ENCODE measurements around the gene FAM107B. TPM values are rescaled to one million over a fixed set of nuclear protein-coding genes. Genes with fewer than 3 reads are reported as not detected.

FAM107B gene
- total RNA-seq, 1 donor from 2014 or later, result 40.7 TPM

- Mint-ChIP-seq H3K4me3 (ENCODE audit: unreplicated experiment) (peak overlapping the region; percentile 92), H3K4me1 (ENCODE audit: unreplicated experiment) (peaks cover 31% of the 10 kb centered on the region), H3K27ac (ENCODE audit: unreplicated experiment) (peak overlapping the region; percentile 78), H3K9me3 (ENCODE audit: unreplicated experiment) (no peaks in the 10 kb centered on the region), H3K36me3 (ENCODE audit: unreplicated experiment) (peaks cover 11% of the 10 kb centered on the region), H3K27me3 (ENCODE audit: unreplicated experiment) (no peaks in the 10 kb centered on the region)
- TF ChIP-seq CTCF (IDR thresholded peaks at IDR 0.05), result no peak
- DNase-seq (ENCODE audit: extremely low spot score, unreplicated experiment), result no peak
These were observed 171.1 kb downstream of the FAM107B start for GRCh38 chr10:14603534-14604102.

- TF ChIP-seq CTCF (IDR thresholded peaks at IDR 0.05), result no peak
- Mint-ChIP-seq H3K4me3 (ENCODE audit: unreplicated experiment) (peak overlapping the region; percentile 92), H3K36me3 (ENCODE audit: unreplicated experiment) (peaks cover 14% of the 10 kb centered on the region), H3K27me3 (ENCODE audit: unreplicated experiment) (no peaks in the 10 kb centered on the region), H3K27ac (ENCODE audit: unreplicated experiment) (peak overlapping the region; percentile 78), H3K4me1 (ENCODE audit: unreplicated experiment) (peaks cover 31% of the 10 kb centered on the region), H3K9me3 (ENCODE audit: unreplicated experiment) (no peaks in the 10 kb centered on the region)
- no peak for DNase-seq (ENCODE audit: extremely low spot score, unreplicated experiment)
These were observed 171.7 kb downstream of the FAM107B start for GRCh38 chr10:14602807-14603533.

DNA sequence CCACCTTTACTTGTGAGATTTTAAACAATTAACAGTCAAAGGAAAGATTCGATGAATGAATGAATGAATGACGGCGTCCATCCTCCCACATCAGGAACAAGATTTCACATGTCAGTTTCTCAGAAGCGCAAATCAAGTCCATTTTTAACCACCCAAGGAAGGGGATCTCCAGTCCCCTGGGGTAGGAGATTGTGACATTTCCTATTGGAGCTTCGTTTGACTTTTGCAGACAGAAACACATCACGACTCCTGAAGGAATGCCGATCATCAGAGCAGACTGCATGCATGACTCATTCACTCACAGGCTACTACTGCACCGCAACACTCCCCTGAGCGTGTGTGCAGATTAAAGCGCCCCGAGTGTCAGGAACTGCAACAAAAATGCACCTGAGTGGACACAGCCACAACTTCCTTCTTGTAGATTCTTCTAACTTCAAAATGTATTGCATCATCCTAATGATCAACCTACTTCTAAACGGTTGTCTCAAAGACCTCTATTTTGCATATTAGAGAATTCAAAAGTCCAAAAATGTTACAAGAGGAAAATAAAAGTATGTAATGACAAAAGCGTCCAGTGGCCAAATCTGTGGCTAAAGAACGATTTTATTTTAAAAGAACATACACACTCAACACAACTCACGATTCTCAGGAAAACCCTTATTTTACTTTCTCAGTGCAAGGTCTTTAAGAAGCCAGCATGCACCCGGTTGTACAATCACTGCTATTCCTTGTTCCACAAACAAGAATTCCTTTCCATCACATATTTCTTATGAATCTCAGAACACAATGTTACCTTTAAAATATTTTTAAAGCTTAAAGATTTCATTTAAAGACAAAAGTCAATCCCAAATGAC lies 172.6 kb downstream of the FAM107B start:
- no peak for DNase-seq (ENCODE audit: extremely low spot score, unreplicated experiment)
- peaks cover 14% of the 10 kb centered on the region for H3K36me3 Mint-ChIP-seq (ENCODE audit: unreplicated experiment)

DNA sequence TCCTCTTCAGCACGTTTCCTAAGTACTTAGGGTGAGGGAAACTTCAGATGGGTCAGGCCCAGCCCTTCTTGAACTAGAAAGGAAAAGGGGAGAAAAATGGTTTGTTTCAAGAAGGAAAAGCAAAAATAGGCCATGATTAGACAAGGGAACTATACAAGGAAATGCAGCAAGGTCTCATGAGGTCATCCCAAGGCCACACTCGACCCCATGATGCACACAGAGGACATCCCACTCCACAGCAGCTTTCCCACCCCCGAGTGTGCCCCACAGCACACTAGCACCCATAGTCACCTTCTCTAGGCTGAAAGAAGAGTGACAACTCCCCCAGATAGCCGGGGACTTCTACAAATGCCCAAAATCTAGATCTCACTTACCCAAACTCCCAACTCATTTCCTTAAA lies 173.4 kb downstream of the FAM107B start:
- no peak for TF ChIP-seq CTCF (IDR thresholded peaks at IDR 0.05)

More for the DNA sequence above, 172.6 kb downstream of the FAM107B start:
- no peak for TF ChIP-seq CTCF (IDR thresholded peaks at IDR 0.05)
- Mint-ChIP-seq H3K9me3 (ENCODE audit: unreplicated experiment) (no peaks in the 10 kb centered on the region), H3K4me1 (ENCODE audit: unreplicated experiment) (peaks cover 31% of the 10 kb centered on the region), H3K4me3 (ENCODE audit: unreplicated experiment) (peak overlapping the region; percentile 92), H3K27ac (ENCODE audit: unreplicated experiment) (peak overlapping the region; percentile 15), H3K27me3 (ENCODE audit: unreplicated experiment) (no peaks in the 10 kb centered on the region)

GRCh38 chr10:14600065-14600464 lies 174.6 kb downstream of the FAM107B start:
- DNase-seq (ENCODE audit: extremely low spot score, unreplicated experiment), result no peak
- no peak overlapping the region for H3K4me3 Mint-ChIP-seq (ENCODE audit: unreplicated experiment)
- H3K36me3 Mint-ChIP-seq (ENCODE audit: unreplicated experiment), result peaks cover 28% of the 10 kb centered on the region
- no peaks in the 10 kb centered on the region for H3K9me3 Mint-ChIP-seq (ENCODE audit: unreplicated experiment)
- peaks cover 29% of the 10 kb centered on the region for H3K4me1 Mint-ChIP-seq (ENCODE audit: unreplicated experiment)
- no peak for TF ChIP-seq CTCF (IDR thresholded peaks at IDR 0.05)
- no peaks in the 10 kb centered on the region for H3K27me3 Mint-ChIP-seq (ENCODE audit: unreplicated experiment)
- no peak overlapping the region for H3K27ac Mint-ChIP-seq (ENCODE audit: unreplicated experiment)

More for the DNA sequence above, 173.4 kb downstream of the FAM107B start:
- DNase-seq (ENCODE audit: extremely low spot score, unreplicated experiment), result no peak
- Mint-ChIP-seq H3K4me3 (ENCODE audit: unreplicated experiment) (peak overlapping the region; percentile 92), H3K27ac (ENCODE audit: unreplicated experiment) (no peak overlapping the region), H3K27me3 (ENCODE audit: unreplicated experiment) (no peaks in the 10 kb centered on the region), H3K36me3 (ENCODE audit: unreplicated experiment) (peaks cover 20% of the 10 kb centered on the region), H3K9me3 (ENCODE audit: unreplicated experiment) (no peaks in the 10 kb centered on the region), H3K4me1 (ENCODE audit: unreplicated experiment) (peaks cover 31% of the 10 kb centered on the region)
